Measurements from ENCODE around the gene AHNAK2. TPM values are rescaled to one million over a fixed set of nuclear protein-coding genes. Genes with fewer than 3 reads are reported as not detected.
A peak's percentile ranks its signal among the peaks of the same experiment; 100 is the strongest.

AHNAK2 gene
- total RNA-seq, 2 donors from 2014 or later = 0.05 TPM; not detected in 1

DNA sequence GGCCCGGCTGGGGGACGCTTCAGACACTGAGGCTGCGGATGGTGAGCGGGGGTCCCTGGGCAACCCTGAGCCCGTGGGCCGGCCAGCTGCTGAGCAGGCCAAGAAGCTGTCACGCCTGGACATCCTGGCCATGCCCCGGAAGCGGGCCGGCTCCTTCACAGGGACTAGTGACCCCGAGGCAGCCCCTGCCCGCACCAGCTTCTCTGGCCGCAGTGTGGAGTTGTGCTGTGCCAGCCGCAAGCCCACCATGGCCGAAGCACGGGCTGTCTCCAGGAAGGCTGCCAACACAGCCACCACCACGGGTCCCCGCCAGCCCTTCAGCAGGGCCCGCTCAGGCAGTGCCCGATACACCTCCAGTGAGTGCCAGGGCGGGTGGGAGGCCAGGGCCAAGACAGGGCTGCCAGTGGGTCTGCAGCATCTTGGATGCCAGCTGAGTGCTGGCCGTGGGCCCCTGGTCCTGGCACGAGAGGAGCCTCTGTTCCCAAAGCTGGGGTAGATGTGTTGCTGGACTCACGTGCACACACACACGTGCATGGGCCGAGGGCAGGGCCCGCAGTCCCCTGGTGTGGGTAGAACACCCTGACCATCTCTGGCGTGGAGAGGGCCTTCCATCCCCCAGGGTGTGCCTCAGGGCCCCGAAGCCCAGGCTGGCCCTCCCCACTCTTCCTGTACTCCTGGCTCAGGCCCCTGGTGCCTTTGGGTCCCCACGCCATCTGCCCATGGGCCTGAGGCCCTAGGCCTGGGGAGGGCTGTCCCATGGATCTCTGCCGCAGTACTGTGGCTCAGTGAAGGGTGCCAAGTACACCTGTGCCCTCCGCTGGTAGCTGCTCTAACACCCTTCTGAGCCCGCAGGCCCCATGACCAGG lies 90.3 kb downstream of the AHNAK2 start:
- Mint-ChIP-seq H3K9me3 (no peaks in the 10 kb centered on the region), H3K27ac (no peak overlapping the region), H3K4me3 (no peak overlapping the region), H3K4me1 (ENCODE audit: low read depth) (no peaks in the 10 kb centered on the region), H3K36me3 (ENCODE audit: insufficient read depth in 2 of 2) (no peaks in the 10 kb centered on the region), H3K27me3 (ENCODE audit: low read depth) (no peaks in the 10 kb centered on the region)
- DNase-seq (no peak), ATAC-seq (replicated peaks in 1 of 2) (peak in 1 of 2 donors; percentile 11)

Other genes starting within 250 kb of the AHNAK2 start
- gene SIVA1, start 225.2 kb downstream of the AHNAK2 start, total RNA-seq = 10 to 100 TPM; 72.9 TPM
- 100 to 1,000 TPM in 1 of 2 donors, 10 to 100 TPM in 1; 98.0 to 113 TPM for gene AKT1, start 182.6 kb downstream of the AHNAK2 start, total RNA-seq
- gene ZBTB42, start 177.3 kb downstream of the AHNAK2 start, total RNA-seq = 1 to 10 TPM; 2.5 to 3.0 TPM
- 1 to 10 TPM; 6.1 to 7.9 TPM for gene CEP170B, start 113.1 kb downstream of the AHNAK2 start, total RNA-seq
- gene PLD4, start 53.5 kb downstream of the AHNAK2 start, total RNA-seq = under 1 TPM in 1 of 2 donors, not detected in 1; 0.30 TPM
- gene CLBA1, start 7.4 kb upstream of the AHNAK2 start, total RNA-seq = under 1 TPM; 0.79 to 0.93 TPM
- gene CDCA4, start 42.7 kb upstream of the AHNAK2 start, total RNA-seq = 10 to 100 TPM; 56.8 to 57.5 TPM
- 10 to 100 TPM; 38.2 to 49.6 TPM for gene GPR132, start 87.1 kb upstream of the AHNAK2 start, total RNA-seq
- gene JAG2, start 190.4 kb upstream of the AHNAK2 start, total RNA-seq = 1 to 10 TPM; 3.1 to 5.4 TPM
- 10 to 100 TPM; 13.3 to 18.2 TPM for gene NUDT14, start 202.9 kb upstream of the AHNAK2 start, total RNA-seq